AG08395 (cell line): ENCODE data around the gene RNF130.
A peak's percentile ranks its signal among the peaks of the same experiment; 100 is the strongest.
"Not testable (repeated sequence)": the region's sequence is repeated elsewhere in the genome, so short reads cannot be mapped to it uniquely, and the experiment has no call there.

Experiments
- DNase-seq: peaks from one replicate; pipeline ENCODE4 v3.0.0; 2012; ENCODE audit warnings: mixed read lengths, low spot score

Gene RNF130

GRCh38 chr5:180103487-180104167, 32.1 kb upstream of the RNF130 start:
- no peak for DNase-seq

- no peak for DNase-seq
Observed at GRCh38 chr5:180102636-180103035, 31.1 kb upstream of the RNF130 start.

- no peak for DNase-seq
Observed at GRCh38 chr5:180101451-180102105, 30.0 kb upstream of the RNF130 start.

GRCh38 chr5:180100621-180101450, 29.3 kb upstream of the RNF130 start:
- DNase-seq, result no peak

- no peak for DNase-seq
Observed at GRCh38 chr5:180099733-180100611, 28.4 kb upstream of the RNF130 start.

GRCh38 chr5:180098991-180099732, 27.6 kb upstream of the RNF130 start:
- no peak for DNase-seq

GRCh38 chr5:180098526-180098925, 27.0 kb upstream of the RNF130 start:
- no peak for DNase-seq

- no peak for DNase-seq
Observed at GRCh38 chr5:180097926-180098325, 26.4 kb upstream of the RNF130 start.

- no peak for DNase-seq
Observed at GRCh38 chr5:180097163-180097894, 25.8 kb upstream of the RNF130 start.

GRCh38 chr5:180096616-180097015, 25.1 kb upstream of the RNF130 start:
- DNase-seq, result no peak

- no peak for DNase-seq
Observed at GRCh38 chr5:180095545-180095944, 24.0 kb upstream of the RNF130 start.

GRCh38 chr5:180093651-180094382, 22.3 kb upstream of the RNF130 start:
- no peak for DNase-seq

- no peak for DNase-seq
Observed at GRCh38 chr5:180093241-180093640, 21.7 kb upstream of the RNF130 start.

GRCh38 chr5:180090769-180091546, 19.4 kb upstream of the RNF130 start:
- peak; percentile 25 for DNase-seq

- peak; percentile 80 for DNase-seq
Observed at GRCh38 chr5:180090098-180090768, 18.7 kb upstream of the RNF130 start.

- not testable (repeated sequence) for DNase-seq
Observed at GRCh38 chr5:180089628-180090027, 18.1 kb upstream of the RNF130 start.

- no peak for DNase-seq
Observed at GRCh38 chr5:180088561-180088960, 17.0 kb upstream of the RNF130 start.

- no peak for DNase-seq
Observed at GRCh38 chr5:180086816-180087399, 15.3 kb upstream of the RNF130 start.
